Activated CD4-positive, alpha-beta T cell treated with anti-CD3 and anti-CD28 coated beads, Interleukin-2, Interleukin-4, amounts not matched to agents 100 ng/mL and 50 ng/mL, durations not matched to agents 16 hours and 8 hours (primary cell): ENCODE data around the gene BCR.
"Not testable (repeated sequence)": the region's sequence is repeated elsewhere in the genome, so short reads cannot be mapped to it uniquely, and the experiment has no call there.

Source experiments
- DNase-seq: peaks from one replicate; pipeline ENCODE4 v3.0.0-alpha.2; 2020; ENCODE audit warnings: low spot score

The BCR gene

DNA sequence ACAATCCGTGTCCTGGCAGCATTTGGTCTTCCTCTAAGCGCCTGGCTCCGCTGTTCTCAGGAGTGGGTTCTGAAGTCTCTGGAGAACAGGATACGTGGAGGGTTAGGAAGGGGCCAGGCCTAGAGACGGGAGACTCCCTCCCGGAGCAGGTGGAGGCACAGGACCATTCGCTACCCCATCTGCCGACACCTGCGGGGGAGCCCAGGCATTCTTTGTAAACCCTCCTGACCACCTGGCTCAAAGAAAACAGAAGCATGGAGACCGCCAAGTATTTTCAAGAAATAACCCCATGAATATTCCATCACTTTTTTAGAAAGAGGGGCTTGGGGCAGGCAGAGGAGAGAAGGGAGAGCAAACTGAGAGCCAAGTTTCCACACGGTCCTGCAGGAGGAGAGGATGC is 136.3 kb downstream of the BCR start:
- DNase-seq, result not testable (repeated sequence)

DNA sequence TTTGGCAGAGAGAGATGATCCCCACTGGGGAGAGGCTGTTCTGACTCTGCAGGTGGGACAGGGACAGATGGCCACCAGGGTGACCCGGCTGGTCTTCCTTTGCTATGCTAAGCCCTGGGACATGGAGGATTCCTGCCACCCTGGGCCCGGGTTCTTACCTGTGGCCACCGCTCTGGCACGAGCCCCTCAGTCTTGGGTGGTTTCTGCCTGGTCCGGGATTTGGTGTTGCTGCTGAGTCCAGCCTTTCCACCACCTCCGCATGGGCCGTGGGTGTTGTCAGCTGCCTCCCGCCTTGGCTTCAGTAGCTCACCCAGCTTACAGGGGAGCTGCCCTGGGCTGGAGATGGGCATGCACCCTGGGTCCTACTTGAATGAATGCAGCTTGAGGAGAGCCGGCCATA is 138.0 kb downstream of the BCR start:
- not testable (repeated sequence) for DNase-seq

DNA sequence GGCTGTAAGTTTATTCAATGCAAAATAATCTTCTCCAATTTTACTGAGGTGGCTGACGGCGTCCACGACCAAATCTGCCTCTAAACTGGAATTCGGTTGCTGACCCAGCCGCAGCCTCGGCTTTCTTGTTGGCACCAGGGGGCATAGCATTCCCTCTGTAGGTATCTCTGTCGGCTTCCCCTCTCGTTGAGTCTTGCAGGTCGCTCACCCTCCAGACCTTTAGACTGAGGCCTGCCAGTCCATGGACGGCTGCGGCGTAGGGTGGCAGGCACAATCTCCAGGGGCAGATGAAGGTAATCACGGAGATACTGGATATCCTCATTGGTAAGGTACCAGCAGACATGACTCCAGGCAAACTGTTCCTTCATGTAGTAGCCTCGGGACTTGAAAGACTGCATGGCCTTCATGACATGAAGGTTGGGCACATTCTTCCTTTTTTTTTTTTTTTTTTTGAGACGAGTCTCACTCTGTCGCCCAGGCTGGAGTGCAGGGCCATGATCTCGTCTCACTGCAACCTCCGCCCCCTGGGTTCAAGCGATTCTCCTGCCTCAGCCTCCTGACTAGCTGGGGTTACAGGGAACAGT is 142.3 kb downstream of the BCR start:
- DNase-seq, result not testable (repeated sequence)

DNA sequence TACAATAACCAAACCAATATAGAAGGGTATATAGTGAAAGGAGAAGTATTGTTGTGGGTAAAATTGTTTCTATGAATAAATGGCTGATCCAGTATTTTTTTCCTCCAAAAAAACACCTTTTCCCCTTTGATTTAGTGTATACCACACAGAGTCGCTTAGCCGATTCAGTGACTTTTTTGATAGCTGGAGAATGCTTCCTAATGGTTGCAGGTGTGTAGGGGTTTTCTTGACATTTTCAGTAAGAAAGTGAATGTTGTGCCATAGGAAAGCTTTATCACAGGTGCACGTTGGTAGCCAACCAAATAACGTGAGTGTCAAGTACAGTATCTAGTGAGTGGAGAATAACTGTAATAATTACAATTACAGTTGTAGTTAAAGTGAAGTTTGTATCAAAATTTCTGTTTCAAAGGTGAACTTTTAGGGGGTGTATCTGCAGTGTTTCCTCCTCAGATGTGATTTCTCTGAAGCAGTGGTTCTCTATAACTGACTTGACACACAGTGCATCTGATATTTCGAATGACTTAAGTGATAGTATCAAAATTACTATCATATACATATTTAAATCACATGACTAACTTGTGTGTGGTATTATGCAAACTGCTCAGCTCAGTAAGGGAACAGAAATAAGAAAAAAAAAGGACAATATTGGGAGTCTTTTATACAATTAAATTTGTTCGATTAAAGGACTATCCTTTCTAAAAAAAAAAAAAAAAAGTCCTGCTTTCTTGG is 143.8 kb downstream of the BCR start:
- DNase-seq, result peak; percentile 20

DNA sequence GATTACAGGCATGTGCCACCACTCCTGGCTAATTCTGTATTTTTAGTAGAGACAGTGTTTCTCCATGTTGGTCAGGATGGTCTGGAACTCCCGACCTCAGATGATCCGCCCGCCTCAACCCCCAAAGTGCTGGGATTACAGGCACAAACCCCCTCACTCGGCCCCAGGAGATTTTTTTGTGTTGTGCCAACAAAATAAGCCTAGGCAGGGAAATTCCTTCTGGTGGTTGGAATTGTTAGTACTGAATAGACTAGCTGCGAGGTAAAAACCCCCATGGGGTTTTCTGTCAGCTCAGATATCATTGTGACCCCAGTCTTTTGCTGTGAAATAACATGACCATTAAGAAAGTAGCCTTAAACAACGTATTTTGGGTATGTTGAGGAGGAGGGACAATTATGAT is 144.9 kb downstream of the BCR start:
- DNase-seq, result no peak

DNA sequence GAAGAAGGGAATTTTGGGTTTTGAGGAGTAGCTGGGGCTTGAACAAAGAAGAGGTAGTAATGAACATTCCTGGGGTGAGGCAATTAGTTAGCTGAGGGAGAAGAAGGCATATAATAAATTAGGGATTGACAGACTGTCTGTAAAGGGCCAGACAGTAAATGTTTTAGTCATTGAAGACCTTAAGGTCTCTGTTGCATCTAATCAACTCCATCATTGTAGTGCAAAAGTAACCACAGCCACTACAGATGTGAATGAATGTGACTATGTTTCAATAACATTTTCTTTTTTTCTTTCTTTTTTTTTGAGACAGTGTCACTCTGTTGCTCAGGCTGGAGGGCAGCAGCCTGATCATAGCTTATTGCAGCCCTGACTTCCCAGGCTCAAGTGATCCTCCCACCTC is 153.5 kb downstream of the BCR start:
- not testable (repeated sequence) for DNase-seq

DNA sequence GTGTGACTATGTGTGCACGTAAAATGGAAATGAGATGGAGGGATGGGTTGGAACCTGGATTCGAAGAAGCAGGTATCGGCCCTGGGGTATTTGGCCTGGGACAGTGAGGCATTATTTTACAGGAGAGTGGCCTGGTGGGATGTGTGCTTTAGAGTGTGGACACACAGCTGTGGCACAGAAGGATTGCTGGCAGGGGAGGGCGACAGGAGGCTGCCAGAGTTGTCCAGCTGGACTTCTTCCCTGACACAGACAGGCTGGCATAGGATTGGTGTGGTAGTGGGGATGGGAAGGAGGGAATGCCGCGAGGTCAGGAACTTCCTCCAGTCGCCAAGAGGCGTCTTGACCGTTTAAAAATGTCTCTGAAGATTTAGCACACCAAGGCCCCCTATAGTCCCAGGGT is 157.4 kb downstream of the BCR start:
- DNase-seq, result not testable (repeated sequence)

DNA sequence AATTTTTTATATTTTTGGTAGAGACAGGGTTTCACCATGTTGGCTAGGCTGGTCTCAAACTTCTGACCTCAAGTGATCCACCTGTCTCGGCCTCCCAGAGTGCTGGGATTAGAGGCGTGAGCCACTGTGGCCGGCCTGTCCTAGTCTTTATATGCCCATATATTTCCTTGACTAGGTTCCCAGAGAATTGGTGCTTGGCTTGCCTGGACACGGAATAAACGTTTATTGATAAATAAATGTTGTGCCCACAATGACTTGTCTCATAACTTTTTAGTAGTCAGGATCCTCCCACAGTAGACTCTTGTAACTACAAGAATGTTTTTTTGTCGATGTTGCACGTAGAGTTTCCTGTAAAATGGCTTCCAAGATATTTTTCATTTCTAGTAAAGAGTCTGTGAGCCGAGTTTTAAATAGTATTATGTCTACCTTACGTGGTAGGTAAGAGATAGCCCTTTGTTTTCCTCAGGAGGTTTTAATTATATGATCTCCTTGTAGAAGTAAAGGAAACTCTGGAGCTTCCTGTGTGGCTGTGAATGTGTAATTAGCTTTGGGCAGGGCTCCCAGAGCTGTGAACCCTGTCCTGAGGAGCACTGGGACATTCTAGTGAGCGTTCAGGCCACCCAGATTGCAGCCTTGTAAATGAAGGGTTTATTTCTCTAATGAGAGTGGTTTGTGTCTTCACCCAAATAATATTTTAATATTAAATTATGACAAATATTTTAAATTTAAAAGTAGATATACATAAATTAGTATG is 161.8 kb downstream of the BCR start:
- not testable (repeated sequence) for DNase-seq

DNA sequence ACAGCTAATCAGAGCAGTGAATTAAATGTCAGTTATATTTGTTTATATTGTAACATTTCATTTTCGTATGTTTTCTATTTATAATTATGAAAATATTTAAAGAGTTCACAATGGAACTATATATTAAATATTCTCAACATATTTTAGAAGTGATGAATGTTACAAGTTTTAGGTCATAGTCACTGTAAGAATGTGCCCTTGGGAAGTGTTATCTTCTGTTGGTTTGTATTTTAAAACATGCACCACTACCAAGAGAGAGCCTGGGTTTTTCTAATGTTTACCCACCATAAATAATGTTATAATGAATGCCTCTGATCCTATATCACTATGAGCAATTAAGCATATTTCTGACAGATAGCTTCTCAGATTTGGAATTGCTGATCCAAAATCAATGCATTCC is 171.0 kb downstream of the BCR start:
- DNase-seq, result no peak

DNA sequence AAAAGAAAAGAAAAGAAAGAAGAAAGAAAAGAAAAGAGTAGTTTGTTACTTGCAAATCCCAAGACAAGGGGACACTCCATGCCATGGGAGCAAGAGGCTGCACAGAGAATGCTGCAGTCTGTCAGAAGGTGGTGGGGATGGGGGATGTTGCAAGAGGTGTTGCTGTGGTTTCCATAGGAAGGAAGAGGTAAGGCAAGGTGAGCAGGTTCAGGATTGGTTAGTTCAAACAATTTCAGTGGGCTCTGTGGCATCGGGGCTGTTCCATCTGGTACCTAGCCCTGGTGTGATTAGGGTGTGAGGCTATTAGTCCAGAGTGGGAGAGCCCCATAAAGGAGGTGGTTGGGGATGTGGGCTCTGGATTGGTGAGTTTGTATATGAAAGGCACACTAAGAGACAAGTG is 172.7 kb downstream of the BCR start:
- DNase-seq, result no peak

DNA sequence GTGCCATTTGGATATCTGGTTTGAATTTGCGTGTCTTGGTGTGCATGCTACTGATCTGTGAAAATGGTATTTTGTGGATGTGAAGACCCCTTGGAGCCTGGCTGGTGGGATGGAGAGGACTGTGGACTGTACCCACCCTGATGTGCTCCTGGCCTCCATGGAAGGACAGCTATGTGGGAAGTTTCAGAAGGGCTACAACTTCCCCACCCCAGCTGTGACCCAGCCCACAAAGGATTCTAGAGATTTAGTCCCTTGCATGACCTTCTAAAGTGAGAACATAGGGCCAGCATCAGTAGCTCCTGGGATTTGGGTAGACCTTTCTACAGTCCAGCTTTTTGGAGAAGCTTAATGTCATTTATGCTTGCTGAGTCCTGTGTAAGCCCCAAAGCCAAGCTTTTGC is 173.4 kb downstream of the BCR start:
- DNase-seq, result no peak

DNA sequence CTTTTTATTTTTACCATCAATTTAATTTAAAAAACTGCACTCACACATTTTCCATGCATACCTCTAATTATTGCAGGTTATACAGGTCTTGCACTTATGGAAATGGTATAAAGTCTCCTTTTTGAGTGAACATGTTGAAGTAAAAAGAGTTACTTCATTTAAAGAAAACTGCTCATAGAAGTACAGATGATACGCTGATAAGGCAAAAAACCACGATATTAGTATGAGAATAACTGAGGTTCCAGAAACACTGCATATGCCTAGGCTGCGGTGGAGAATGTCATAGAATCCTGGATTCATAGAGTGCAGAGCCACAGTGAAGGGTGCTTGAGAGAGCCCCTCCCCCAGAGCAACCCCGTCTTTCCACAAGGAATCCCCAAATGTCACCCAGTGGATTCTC is 175.8 kb downstream of the BCR start:
- no peak for DNase-seq

DNA sequence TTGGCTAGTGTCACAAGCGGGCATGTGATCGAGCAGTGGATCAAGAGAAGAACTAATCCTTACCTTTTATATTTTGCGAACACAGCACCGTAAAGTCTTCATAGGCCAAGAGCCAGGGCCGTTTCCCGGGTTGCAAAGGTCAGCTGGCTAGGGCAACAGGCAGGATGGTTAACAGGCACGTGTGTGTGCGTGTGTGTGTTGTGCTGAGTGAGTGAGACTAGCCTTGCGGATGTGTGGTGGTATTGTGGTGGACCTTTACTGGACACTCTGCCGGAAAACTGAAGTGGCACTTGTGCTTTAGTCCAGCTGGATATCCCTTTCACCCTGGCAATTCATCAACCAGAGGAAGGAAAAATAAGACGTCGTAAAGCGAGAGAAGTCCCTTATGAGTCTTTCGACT is 176.7 kb downstream of the BCR start:
- no peak for DNase-seq

DNA sequence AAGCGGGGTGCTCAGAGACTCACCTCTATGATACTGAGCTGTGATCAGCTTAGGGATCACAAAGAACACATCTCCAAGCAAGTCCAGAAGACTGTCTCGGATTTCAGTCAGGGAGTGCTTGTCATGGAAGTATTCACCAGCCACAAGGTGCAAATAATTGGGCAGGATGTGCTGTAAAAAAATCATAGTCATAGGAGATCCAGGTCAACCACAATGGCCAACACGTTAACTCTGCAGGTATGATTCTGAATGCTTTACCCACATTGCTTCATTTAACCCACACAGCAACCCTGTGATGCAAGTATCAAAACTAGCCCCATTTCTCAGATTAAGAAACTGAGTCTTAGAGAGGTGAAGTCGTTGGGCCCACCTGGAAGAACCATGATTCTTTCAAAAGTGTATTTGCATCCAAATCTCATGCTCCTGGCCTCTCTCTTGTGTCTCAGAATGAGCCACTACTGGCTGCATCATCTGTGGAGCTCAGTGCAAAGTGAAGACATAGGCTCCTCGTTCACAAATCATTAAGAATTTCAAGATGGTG is 179.3 kb downstream of the BCR start:
- no peak for DNase-seq

DNA sequence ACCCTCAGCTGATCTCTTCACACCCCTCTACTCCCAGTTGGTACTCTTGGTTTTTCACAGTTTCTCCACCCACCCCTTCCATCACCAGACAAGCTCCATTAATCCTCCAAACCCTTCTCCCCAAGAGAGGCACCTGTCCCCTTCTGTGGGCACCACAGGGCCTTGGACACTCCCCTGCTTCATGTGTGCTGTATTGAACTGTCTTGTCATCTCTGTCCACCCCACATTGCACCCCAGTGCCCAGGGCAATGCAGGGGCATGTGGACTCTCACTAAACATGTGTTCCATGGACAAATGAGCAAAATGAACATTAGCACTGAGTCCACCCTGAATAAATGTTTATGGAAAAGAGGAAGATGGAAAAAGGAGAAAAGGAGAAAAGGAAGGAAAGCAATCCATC is 181.4 kb downstream of the BCR start:
- DNase-seq, result no peak

DNA sequence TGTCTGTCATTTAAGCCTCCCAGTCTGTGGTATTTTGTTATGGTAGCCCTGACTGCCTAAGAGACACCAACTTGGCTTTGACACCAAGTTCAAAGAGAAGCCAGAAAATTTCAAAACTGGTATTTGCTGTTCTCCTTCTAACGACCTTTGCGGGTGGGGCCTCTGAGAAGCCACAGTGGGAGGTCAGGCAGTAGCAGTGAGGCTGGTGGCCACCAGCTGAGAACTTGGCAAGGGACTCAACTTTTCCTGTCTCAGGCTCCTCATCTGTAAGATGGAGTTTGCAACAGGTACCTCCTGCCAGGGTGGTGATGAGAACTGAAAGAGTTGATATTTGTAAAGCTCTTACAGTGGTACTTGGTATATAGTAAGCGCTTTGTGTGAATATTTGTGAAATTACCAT is 183.4 kb downstream of the BCR start:
- no peak for DNase-seq

DNA sequence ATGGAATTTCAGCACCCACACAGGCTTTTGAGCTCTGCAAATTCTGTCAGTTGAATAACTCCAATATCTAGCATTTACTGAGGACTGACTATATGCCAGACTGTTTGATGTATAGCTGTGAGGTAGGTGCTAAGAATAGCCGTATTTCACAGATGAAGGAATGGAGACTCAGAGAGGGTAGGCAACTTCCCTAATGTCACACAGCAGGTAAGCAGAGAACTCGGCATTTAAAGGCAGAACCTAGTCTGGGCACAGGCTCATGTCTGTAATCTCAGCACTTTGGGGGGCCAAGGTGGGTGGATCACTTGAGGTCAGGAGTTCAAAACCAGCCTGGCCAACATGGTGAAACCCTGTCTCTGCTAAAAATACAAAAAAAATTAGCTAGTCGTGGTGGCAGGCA is 184.1 kb downstream of the BCR start:
- no peak for DNase-seq

DNA sequence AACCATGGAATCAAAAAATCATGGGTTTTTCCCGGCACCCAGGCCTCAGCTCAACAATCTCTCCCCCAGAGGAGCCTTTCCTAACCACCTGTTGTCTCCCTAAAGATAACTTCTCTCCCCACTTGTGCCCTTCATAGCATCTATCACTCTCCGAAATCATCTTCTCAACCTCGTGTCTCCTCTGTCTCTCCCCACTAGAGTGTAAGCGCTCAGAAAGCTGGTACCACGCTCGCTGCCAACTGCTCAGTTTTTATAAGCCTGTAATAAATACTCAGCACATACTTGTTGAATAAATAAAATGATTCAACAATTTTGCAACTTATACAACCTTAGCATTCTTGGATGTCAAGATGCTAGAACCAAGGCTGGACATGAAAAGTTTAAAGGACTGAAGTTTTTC is 185.2 kb downstream of the BCR start:
- DNase-seq, result no peak

DNA sequence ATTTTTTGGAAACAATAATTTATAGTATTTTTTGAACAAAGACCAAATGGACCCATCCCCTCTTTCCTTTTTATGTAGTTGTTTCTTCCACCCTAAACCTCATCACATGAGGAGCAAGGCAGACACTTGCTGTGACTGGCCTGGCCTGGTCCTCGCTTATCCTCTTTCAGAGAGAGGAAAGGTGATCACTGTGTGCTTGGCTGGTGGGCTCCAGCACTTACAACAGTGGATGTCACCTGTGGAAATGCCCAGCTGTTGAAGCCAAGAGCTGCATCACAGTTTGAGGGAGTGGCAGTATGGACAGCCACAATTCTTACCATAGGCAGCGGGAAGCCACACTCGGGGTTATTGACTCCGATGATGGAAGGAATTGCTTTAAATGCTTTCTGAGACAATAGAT is 185.7 kb downstream of the BCR start:
- no peak for DNase-seq

DNA sequence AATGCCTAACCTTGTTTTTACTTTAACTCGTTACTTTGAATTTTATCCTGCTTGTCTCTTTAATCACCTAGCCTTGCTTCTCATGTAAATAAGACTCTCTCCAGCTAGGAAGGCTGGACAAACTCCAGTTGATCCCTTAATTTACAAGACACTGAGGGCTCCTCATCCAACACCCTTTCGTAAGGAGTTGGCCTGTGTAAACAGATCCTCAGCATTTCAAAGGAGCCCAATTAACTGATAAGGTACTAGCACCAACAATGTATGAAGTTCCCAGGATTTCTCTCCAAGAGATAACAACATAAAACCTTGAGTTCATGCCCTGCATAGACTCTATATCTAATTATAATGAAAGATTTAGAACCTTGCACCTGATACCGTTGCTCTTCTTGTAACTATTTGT is 186.9 kb downstream of the BCR start:
- not testable (repeated sequence) for DNase-seq
